DND-41 (cell line): ENCODE results near the gene FSCN2.

Experiments
- CTCF ChIP-seq: IDR thresholded peaks from 2 replicates; pipeline ENCODE4 v1.5.1; 2012; ENCODE audit warnings: borderline replicate concordance, low read length, moderate library complexity, mild to moderate bottlenecking; ENCODE audit not compliant: poor library complexity, severe bottlenecking; ENCODE audit errors: extremely low read depth
- EZH2 ChIP-seq: IDR thresholded peaks from 3 replicates; pipeline ENCODE4 v1.6.1; 2012; ENCODE audit warnings: borderline replicate concordance, low read depth, mild to moderate bottlenecking, moderate library complexity, low read length, inconsistent platforms; ENCODE audit not compliant: severe bottlenecking

- TF ChIP-seq CTCF (no peak), EZH2 (no peak)
These were observed 38.4 kb downstream of the FSCN2 start for GRCh38 chr17:81566461-81567126.
